ENCODE results near the gene OPHN1.

- no peak for TF ChIP-seq POLR2A (IDR thresholded peaks at IDR 0.05)
- TF ChIP-seq CTCF (IDR thresholded peaks at IDR 0.05), result no peak
These were observed 229.6 kb downstream of the OPHN1 start for GRCh38 chrX:68203646-68204045.
